SHP77 treated with DMSO at 0.1 percent for 48 hours (cell line): ENCODE data around the gene PKIB.
"Not testable (repeated sequence)": the region's sequence is repeated elsewhere in the genome, so short reads cannot be mapped to it uniquely, and the experiment has no call there.

Source experiments
- DNase-seq: peaks from one replicate; lab custom pipeline; 2025; lab: John Stamatoyannopoulos, UW

PKIB gene

DNA sequence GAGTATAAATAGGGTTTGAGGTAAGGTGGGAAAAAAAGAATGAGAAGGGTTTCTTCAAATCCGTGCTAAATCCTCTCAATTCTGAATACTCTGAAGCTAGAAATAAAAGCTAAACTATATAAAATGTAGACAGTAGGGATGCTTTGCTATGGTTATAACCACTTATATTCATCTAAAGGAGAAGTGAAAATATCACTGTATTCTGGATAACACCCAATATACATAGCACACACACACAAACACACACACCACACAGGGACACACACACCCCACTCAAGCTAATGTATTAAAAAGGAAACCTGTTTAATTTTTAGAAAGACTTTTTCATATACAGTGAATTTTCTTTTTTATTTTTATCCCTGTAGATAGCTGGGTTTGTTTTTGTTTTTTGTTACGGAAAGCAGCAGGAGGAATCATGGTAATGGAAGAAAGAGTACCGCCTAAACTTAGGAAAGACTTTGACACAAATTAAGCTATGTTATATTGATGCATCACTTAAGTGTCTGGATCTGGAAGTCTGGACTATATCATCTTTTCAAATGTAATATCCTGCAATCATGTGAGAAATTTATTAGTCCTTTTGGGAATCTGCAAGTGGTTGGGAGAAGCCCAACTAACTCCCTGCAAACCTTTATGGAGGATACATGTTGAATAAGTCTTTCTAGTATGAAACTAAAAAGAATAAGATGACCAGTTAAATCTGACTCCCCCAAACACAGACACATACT lies 100.9 kb downstream of the PKIB start:
- no peak for DNase-seq

- DNase-seq: no peak
Measured at GRCh38 chr6:122712093-122712447, 101.9 kb downstream of the PKIB start.

- DNase-seq: no peak
Measured at GRCh38 chr6:122712448-122713137, 102.4 kb downstream of the PKIB start.

DNA sequence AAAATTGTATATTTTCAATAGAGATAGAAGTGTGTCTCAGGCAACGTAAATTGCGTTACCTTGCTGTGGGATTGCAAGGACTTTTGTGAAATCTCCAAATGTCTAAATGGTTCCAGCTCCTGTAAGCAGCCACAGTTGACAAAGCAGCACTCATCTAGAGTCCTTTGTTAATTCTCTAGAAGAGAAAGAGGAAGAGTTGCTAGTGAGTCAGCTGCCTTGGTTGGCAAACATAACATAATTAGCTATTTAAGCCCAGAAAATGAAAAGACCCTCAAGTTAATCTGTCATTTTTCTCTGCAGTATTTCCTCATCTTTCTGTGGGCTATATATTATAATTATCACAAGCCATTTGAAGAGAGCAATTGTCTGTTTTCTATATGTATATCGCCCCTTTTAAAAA lies 102.9 kb downstream of the PKIB start:
- DNase-seq: no peak

DNA sequence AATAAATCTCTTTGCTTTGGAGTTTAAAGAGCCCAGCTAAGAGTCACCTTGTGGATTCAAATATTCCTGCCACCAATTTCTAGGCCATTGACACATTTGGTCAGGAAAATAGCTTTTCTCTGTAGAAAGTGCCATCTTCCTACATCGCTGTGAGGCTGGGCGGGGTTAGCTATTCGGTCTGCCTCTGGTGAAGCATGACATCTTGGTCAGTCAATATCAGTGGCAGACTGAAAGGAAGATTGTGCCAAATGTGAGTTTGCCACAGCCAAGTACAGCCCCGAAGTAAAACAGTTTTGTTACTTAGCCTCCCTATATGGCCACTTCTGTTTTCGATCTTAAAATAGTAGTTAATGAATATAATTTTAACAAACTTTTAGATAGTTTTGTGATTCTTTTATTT lies 103.9 kb downstream of the PKIB start:
- no peak for DNase-seq

DNA sequence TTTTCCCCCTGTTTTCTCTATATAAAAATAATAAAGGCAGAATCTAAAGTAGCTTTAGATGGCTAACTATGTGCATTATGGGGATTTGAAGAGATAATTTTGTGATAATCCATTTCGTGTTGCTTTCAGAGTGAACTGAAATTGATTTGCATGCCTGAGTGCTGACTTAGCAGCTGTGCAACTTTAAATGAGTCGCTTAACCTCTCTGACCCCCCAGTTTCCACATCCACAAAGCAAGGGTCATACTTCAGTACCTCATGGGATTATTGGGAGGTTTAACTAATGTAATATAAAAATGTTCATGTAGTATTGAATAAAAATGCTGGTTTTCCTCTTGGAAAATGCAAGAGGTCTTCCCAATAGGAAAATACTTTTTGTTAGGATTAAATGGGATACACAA lies 105.5 kb downstream of the PKIB start:
- DNase-seq: no peak

GRCh38 chr6:122717350-122717749 lies 107.1 kb downstream of the PKIB start:
- DNase-seq: no peak

GRCh38 chr6:122718616-122719015 lies 108.4 kb downstream of the PKIB start:
- DNase-seq: no peak

- no peak for DNase-seq
Measured at GRCh38 chr6:122719176-122719575, 109.0 kb downstream of the PKIB start.

DNA sequence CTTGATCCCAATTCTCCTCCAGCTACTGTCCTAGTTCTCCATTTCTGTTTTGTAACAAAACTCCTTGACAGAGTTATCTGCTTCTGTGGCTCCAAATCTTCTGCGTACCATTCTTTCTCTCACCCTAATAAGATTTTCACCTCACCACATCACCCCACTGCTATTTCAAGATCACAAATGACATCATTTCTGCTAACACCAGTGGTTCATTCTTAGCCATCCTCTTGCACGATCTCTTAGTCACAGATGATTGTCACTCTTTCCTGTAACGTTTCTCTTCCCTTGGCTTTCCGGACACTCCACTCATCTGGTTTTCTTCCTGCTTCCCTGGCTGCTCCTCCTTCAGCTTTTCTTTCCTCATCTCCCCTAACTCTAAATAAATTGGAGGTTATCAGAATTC lies 112.5 kb downstream of the PKIB start:
- no peak for DNase-seq

- DNase-seq: no peak
Measured at GRCh38 chr6:122726649-122727048, 116.4 kb downstream of the PKIB start.

DNA sequence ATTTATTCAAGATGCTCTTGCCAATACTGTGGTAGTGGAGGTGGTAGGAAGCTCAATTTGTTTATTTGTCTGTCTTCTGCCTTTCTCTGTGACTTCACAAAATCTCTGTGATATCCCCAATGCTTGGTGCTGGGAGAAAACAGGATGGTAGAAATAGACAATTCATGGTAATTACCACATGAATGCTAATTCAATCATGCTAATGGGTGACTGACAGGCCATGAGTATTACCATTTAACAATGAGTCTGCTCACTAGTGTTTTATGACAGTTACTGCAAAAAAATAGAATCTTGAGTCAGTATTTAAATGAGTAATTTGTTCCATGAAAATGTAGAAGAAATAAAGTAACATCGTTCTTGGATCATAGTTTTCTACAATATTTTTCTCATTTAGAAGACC lies 117.0 kb downstream of the PKIB start:
- no peak for DNase-seq

DNA sequence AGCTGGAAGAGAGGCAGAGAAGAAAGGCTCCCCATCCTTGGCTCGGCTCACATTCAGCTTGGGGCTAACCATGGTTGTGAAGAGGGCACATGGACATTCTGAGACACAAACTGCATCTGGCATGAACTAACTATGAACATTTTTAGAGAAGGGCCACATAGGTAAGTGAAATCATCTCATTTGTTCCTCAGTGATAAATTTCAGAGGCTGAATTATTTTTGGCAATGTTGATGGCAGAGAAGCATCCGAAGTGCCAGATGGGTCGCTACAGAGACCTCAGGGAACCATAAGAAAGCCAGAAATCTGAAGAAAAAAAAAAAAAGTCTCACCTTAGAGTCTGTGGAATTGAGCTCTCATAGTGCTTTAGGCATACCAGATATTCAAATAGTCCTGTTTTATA lies 120.1 kb downstream of the PKIB start:
- no peak for DNase-seq

GRCh38 chr6:122730775-122731386 lies 120.7 kb downstream of the PKIB start:
- peak; percentile 38 for DNase-seq

DNA sequence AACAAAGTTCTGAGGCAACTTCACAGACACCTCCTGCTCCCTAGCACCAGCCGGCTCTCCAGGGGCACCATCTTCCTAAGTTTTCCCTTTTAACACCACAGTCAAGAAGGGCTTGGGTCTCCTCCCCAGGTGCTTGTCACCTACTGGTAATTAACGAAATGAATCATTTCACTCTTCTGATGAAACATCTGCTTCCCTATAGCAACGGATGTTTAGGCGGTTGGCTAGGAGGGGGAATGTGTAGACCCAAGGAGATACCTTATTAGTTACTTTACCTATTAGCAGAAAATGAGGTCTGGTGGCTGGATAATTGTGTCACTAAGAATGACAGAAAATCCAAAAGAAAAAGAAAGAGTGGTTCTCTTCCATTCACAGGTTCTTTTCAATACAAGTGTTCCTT lies 123.1 kb downstream of the PKIB start:
- DNase-seq: no peak

DNA sequence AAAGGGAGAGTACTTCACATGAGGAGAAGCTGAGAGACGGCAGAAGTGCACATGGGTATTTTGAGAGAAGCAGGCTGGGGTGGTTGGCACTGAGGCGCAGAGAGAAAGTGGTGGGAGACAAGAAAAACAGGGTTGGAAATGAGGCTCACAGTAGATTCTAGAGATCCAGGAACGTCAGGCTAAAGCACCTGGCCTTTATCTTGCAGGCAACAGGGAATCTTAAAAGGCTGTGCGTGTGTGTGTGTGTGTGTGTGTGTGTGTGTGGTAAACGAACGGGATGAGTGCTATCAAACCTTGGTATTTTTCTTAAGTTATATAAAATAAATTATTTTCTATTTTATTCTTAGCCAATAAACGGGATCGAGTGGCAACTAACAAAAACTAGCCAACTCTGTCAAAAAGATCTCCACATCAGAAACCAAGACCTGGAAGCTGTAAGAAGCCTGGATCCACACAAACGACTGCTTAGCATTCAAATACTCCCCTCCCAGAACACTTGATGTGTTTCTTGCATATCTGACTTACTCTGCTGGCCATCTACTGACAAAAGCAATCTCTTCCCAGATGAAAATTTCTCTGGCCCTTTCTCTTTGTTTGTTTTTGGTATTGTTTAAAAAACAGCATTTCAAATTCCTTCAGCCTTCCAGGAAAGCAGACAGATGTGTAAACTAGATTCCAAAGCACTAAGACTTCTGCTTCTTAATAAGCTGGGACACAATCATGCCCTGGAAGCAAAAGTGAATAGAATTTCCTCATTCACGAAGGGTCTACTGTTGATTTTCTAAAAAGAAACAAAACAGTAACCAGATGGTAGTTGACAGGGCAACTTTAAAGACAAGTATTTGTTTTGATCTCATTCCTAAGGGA lies 124.6 kb downstream of the PKIB start:
- DNase-seq: no peak

DNA sequence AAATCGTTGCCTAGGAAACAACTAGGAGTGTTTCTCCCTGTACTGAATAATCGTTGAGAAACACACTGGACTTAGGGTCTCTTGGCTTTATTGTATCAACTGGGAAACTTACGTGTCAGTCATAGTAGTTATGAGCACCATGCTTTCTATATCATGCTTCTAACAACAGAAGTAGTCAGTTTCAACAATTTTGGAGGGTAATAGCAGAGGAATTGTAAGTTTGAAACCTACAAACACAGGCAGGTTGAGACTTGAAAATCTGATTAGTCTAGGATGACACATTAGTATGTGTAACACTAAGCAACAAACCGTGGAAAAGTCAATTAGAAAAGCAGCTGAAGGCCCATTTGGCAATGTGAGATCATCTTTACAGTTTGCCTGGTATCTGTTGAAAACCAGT lies 125.4 kb downstream of the PKIB start:
- DNase-seq: peak; percentile 48

GRCh38 chr6:122736163-122736562 lies 126.0 kb downstream of the PKIB start:
- DNase-seq: peak; percentile 44

DNA sequence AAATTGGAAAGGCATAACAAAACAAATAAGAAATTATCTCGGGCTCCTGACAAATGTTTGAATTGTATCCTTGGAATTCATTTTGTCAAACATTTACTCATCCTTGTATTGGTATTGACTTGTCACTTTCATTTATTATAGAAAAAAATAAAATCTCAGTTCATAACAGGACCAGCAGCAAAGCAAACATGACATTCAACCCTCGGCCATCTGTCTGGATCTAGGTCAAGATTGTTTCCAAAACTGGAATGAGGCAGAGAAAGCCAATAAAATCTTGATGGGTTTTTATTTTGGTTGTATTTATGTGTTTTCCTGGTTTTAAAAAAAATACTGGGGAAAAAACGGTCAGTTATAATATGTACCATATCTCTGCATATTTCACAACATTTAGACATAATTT lies 126.4 kb downstream of the PKIB start:
- DNase-seq: no peak

DNA sequence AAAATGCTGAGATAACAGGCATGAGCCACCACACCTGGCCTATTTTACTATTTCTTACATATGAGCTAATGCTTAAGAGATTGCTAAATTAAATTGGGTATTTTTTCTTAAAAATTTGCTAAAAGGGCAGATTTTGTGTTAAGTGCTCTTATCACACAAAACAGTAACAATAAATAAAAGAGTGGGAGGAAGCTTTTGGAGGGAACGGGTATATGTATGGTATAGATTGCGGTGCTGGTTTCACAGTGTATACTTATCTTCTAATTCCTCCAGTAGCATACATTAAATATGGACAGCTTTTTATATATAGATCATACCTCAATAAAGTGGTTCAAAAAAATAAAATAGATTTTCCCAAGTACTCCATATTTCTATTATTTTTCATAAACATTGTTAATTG lies 129.9 kb downstream of the PKIB start:
- no peak for DNase-seq

DNA sequence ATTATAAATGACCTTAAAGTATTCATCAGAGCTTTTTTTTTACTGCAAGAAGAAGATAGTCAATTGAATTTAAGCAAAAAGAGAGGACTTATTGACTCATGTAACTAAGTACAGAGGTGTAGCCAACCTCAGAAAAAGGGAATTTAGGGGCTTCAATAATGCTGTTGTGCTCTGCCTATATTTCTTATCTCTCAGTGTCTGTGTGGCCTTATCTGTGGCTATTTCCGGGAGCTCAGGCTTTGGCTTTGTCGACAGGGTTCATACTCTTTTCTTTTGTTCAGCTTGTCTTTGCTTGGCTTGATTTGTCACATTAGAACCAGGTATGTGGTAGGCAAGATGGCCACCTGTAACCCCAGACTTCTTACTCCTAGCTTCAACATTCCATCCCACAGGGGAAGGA lies 130.7 kb downstream of the PKIB start:
- no peak for DNase-seq

- DNase-seq: not testable (repeated sequence)
Measured at GRCh38 chr6:122744247-122744646, 134.0 kb downstream of the PKIB start.

DNA sequence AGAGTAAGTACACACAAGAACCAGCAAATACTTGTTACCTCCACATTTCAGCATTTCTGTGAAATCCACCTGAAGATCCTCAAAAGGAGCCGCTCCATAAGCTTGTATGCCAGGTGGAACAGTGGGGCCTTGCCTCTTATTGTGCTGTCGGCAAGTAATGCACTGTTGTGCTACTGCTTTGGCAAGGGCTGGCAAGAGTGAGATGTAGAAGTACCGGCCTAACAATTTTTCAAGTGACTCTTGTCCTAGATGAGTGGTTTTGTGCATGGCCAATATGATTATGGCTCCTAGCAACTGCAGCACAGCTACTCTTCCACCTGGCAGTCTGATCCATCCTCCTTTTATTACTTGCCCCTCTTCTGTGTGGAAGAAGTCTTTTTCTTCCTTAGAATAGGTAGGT lies 134.7 kb downstream of the PKIB start:
- DNase-seq: not testable (repeated sequence)
